ENCODE results near the gene APOBEC4.

DNA sequence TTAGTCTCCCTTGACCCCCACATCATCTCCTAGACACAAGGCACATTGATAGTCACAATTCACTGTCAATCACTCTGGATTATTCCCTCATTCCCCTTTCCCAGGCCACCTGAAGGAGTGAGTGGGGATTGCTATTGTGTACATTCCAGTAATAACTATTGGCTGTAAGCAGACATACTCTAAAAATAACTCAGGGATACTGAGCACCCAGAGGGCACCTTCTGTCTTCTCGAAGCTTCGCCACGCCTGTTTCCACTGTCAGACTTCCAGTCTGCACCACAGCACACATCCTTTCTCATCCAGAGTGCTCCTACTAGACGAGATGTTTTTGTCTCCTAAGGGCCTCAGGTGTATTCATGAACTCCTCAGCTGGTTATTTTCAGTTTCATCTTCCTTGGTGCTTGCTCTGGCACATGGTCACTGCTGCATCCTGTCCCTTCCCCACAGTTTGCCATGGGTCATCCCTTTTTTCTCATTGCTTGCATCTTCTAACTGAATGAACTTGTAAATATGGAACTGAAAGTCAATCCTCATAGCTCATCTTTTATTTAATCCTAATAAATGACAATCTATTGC is 848 bp upstream of the APOBEC4 start:
- TF ChIP-seq EP300 (IDR thresholded peaks at IDR 0.05) (no peak), POLR2A (IDR thresholded peaks at IDR 0.05) (no peak), POLR2AphosphoS5 (IDR thresholded peaks at IDR 0.05) (no peak)
- TF ChIP-seq, protein P1, sequence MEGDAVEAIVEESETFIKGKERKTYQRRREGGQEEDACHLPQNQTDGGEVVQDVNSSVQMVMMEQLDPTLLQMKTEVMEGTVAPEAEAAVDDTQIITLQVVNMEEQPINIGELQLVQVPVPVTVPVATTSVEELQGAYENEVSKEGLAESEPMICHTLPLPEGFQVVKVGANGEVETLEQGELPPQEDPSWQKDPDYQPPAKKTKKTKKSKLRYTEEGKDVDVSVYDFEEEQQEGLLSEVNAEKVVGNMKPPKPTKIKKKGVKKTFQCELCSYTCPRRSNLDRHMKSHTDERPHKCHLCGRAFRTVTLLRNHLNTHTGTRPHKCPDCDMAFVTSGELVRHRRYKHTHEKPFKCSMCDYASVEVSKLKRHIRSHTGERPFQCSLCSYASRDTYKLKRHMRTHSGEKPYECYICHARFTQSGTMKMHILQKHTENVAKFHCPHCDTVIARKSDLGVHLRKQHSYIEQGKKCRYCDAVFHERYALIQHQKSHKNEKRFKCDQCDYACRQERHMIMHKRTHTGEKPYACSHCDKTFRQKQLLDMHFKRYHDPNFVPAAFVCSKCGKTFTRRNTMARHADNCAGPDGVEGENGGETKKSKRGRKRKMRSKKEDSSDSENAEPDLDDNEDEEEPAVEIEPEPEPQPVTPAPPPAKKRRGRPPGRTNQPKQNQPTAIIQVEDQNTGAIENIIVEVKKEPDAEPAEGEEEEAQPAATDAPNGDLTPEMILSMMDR (IDR thresholded peaks at IDR 0.05) = no peak

All from gastroesophageal sphincter (tissue), 3 donors.